NK-92 (cell line): ENCODE data around the gene COMMD1.
"Not testable (repeated sequence)": the region's sequence is repeated elsewhere in the genome, so short reads cannot be mapped to it uniquely, and the experiment has no call there.

Source experiments
- DNase-seq: peaks from one replicate; lab custom pipeline; 2025; ENCODE audit not compliant: unreplicated experiment; lab: John Stamatoyannopoulos, UW

The COMMD1 gene

GRCh38 chr2:61905372-61906185, at the start of gene COMMD1:
TSS of gene COMMD1 (plus strand) at chr2:61905674. CDS start at chr2:61905679, 5 bp downstream.
- peak; percentile 12 for DNase-seq

DNA sequence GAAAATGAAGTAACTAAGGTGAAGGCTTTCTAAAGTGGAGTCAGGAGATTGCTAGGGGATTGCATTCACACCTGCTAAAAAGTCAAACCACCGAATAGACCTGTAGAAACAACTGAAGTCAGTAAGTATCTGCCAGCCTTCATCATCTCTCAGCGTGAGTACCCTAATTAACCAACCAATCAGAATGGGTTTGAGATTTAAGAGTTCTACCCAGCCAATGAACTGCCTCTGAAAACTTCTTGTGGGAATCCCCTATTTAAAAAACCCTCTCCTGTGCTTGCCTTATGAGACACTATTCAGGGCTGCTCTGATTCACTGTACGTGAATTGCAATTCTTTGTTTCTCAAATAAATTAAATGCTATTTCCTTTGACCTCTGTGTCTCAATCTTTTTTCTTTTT, 48.2 kb upstream of the COMMD1 start:
- no peak for DNase-seq

GRCh38 chr2:61862085-61862484, 43.4 kb upstream of the COMMD1 start:
- DNase-seq = no peak

GRCh38 chr2:61866482-61867089, 38.9 kb upstream of the COMMD1 start:
- DNase-seq = not testable (repeated sequence)

- no peak for DNase-seq
Measured at GRCh38 chr2:61876400-61876799, 29.1 kb upstream of the COMMD1 start.

DNA sequence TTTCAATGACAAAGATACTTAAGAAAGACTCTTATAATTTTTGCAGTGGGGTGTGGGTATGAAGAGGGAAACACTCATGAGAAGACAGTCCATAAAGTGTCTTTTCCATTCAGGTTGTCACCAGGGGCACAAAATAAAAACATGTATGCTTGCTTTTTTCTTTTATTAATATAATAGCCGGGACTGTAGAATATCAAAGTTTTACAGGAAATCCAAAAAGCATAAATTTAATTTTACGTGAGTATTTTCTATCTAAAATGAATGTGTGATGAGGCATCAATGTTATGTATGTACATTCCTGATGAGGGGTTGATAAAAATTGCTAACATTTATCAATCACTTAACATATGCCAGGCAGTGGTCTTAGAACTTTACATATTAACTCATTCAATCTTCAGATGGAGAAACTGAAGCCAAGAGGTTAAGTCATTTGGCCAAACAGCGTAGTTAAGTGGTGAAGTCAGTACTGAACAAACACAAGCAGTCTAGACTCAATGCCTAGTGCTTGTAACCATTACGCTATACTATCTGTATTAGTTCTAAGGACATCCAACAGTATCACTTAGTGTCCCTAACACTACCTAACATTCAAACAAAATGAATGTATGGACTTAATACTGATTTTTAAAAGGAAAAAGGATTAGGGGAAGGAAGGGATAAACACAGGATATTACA, 27.8 kb upstream of the COMMD1 start:
- DNase-seq = no peak

- DNase-seq = no peak
Measured at GRCh38 chr2:61878761-61879160, 26.7 kb upstream of the COMMD1 start.

GRCh38 chr2:61879351-61879750, 26.1 kb upstream of the COMMD1 start:
- DNase-seq = not testable (repeated sequence)

GRCh38 chr2:61882850-61883249, 22.6 kb upstream of the COMMD1 start:
- DNase-seq = no peak

GRCh38 chr2:61885896-61886603, 19.4 kb upstream of the COMMD1 start:
- DNase-seq = no peak

DNA sequence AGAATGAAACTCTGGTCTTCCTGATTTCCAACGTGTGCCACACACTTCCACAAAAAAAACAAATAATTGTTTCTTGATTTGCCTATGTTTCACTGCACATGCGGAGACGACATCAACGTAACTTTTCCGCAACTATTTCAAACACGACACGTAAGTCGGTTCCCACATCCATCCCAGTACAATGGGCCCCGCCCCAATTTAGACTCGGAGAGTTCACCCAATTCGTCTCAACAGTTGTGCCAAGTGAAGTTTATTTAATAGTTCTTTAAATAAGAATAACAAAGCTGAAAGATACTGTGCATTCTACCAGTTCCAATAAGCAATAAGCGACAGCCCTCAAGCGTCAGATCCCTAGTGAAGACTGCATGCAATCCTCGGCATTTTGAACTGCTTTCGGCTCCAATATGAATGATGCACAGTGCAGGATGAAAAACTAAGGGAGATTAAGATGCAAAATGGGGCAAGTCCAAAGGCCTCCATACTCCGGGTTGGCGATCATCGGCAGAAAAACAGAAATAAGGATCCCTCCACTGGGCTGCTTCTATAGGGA, 17.7 kb upstream of the COMMD1 start:
- DNase-seq = no peak

- DNase-seq = peak; percentile 26
Measured at GRCh38 chr2:61888267-61889055, 17.0 kb upstream of the COMMD1 start, which contains the start of gene CCT4. TSS of gene CCT4 (minus strand) at chr2:61888656. CDS start at chr2:61888507, 149 bp downstream.

GRCh38 chr2:61898810-61899209, 6.7 kb upstream of the COMMD1 start:
- DNase-seq = no peak

GRCh38 chr2:61900281-61900680, 5.2 kb upstream of the COMMD1 start:
- no peak for DNase-seq

DNA sequence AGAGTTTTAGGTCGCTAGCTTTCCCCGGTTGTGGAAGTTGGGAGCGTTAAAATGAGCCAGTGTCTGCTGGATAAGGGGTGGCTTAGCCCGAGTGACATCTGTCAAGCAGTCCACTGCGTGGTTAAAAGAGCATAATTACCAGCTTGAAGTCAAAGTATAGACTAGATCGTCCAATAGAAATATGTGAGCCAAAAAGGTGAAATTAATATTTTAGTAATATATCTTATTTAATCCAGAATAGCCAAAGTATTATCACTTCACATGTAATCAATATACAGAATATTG, 654 bp downstream of the COMMD1 start:
- no peak for DNase-seq

- no peak for DNase-seq
Measured at GRCh38 chr2:61909116-61909515, 3.6 kb downstream of the COMMD1 start.

- DNase-seq = no peak
Measured at GRCh38 chr2:61910603-61911002, 5.1 kb downstream of the COMMD1 start.

DNA sequence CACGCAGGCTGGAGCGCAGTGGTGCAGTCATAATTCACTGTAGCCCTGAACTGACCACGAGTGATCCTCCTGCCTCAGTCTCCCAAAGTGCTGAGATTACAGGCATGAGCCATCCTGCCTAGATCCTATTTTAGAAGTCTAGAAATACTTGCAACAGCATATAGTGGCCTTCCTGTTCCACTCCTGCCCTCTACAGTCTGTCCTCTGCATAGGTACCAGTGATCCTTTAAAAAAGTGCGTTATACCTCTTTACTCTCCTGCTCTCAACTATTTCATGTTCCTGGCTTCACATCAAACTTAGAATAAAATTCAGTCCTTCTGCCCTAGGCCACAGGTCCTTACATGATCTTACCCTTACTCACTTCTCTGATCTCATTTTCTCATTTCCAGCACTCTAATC, 6.0 kb downstream of the COMMD1 start:
- no peak for DNase-seq

GRCh38 chr2:61914794-61915193, 9.3 kb downstream of the COMMD1 start:
- not testable (repeated sequence) for DNase-seq

DNA sequence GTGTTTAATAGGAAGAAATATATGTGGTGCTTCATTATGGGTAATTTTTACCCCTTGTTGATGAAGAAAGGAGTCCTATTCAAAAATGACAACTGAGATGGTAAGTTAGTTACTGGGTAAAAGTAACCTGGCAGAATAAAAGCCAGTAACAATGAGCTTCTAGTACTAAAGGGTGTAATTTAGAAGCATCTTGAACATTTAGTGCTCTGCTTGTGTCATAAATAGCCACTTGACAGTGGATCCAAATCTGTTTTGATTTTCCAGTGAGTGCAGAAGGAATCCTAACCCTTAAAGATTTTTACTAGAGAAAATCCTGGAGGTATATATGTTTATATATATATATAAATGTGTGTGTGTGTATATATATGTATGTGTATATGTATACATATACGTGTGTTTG, 15.1 kb downstream of the COMMD1 start:
- DNase-seq = no peak
